Endodermal cell (in vitro differentiated cells): ENCODE measurements around the gene SS18L1. TPM values are rescaled to one million over a fixed set of nuclear protein-coding genes. Genes with fewer than 3 reads are reported as not detected.

ENCODE experiments used
- DNase-seq: peaks from one replicate; pipeline ENCODE4 v3.0.0-alpha.2; 2017
- H3K27ac ChIP-seq: 2 replicates; pipeline ENCODE4 v1.5.1; 2013; ENCODE audit warnings: mild to moderate bottlenecking, low read depth, low read length, moderate library complexity
- H3K27me3 ChIP-seq: 2 replicates; pipeline ENCODE4 v1.6.1; 2013; ENCODE audit warnings: mild to moderate bottlenecking, low read length, moderate library complexity; ENCODE audit not compliant: insufficient read depth, control insufficient read depth, poor library complexity, severe bottlenecking
- H3K36me3 ChIP-seq: 2 replicates; pipeline ENCODE4 v1.7.0; 2013; ENCODE audit warnings: mild to moderate bottlenecking, low read length, moderate library complexity; ENCODE audit not compliant: control insufficient read depth, insufficient read depth
- H3K4me1 ChIP-seq: one replicate; pipeline ENCODE4 v1.7.0; 2013; ENCODE audit warnings: low read length; ENCODE audit not compliant: control insufficient read depth, insufficient read depth
- H3K4me3 ChIP-seq: 2 replicates; pipeline ENCODE4 v1.5.1; 2013; ENCODE audit warnings: mild to moderate bottlenecking, low read length, moderate library complexity
- H3K9ac ChIP-seq: 2 replicates; pipeline ENCODE4 v1.6.1; 2013; ENCODE audit warnings: mild to moderate bottlenecking, low read length, moderate library complexity; ENCODE audit not compliant: poor library complexity, severe bottlenecking; ENCODE audit errors: extremely low read depth
- H3K9me3 ChIP-seq: 2 replicates; pipeline ENCODE4 v1.6.1; 2013; ENCODE audit warnings: mild to moderate bottlenecking, low read length, moderate library complexity; ENCODE audit not compliant: control insufficient read depth
- H3K27ac Mint-ChIP-seq: 2 replicates; pipeline ENCODE4 v1.8.0; 2020; ENCODE audit warnings: mixed read lengths
- H3K27me3 Mint-ChIP-seq: 2 replicates; pipeline ENCODE4 v1.8.0; 2021; ENCODE audit warnings: mild to moderate bottlenecking, mixed read lengths; ENCODE audit not compliant: insufficient read depth
- H3K36me3 Mint-ChIP-seq: 2 replicates; pipeline ENCODE4 v1.8.0; 2020; ENCODE audit warnings: low read depth, mixed read lengths
- H3K4me1 Mint-ChIP-seq: 2 replicates; pipeline ENCODE4 v1.8.0; 2020; ENCODE audit warnings: mixed read lengths
- H3K4me3 Mint-ChIP-seq: 2 replicates; pipeline ENCODE4 v1.8.0; 2020; ENCODE audit warnings: mild to moderate bottlenecking, moderate library complexity, mixed read lengths
- H3K9me3 Mint-ChIP-seq: 2 replicates; pipeline ENCODE4 v1.8.0; 2020; ENCODE audit warnings: mild to moderate bottlenecking, mixed read lengths
- CTCF ChIP-seq: fragments of 200-600 bp; sonication (generic); conservative IDR thresholded peaks from 2 replicates; pipeline ENCODE4 v1.5.0; 2021; ENCODE audit warnings: antibody characterized with exemption, mild to moderate bottlenecking
- WGBS, 2 experiments: methylation state at CpG; one replicate each; pipeline versions ENCODE4 v1.1.5 to v1.1.7; 2013; ENCODE audit warnings: missing lambda C conversion rate in 2 of 2, mixed read lengths in 1 of 2; ENCODE audit not compliant: insufficient coverage in 1 of 2, insufficient read length in 1 of 2; 5-methylcytosine and 5-hydroxymethylcytosine counted together
- total RNA-seq, 2 donors: library from RNA; stranded (reverse); fragmentation: NEBNext Ultra II Directional in 1 of 2; extraction: Animal tissue kit (Norgen Biotek cat#: 25700) in 1 of 2; gene quantifications; 2 replicates in 1 of 2; 3 replicates in 1 of 2; pipeline ENCODE4 v1.2.1, GENCODE V29; 2021

SS18L1 gene
- total RNA-seq, 2 donors from 2014 or later, result 23.2 to 28.8 TPM

GRCh38 chr20:62205618-62206387, 62.2 kb downstream of the SS18L1 start:
- no peaks in the 10 kb centered on the region for H3K27me3 ChIP-seq
- H3K4me1 ChIP-seq, result no peaks in the 10 kb centered on the region
- WGBS, 2 experiments, result 91 to 94% methylated on average over 31 to 38 of the region's 38 CpGs
- no peaks in the 10 kb centered on the region for H3K4me1 Mint-ChIP-seq
- H3K27ac ChIP-seq, result no peak overlapping the region
- no peak overlapping the region for H3K4me3 ChIP-seq
- no peaks in the 10 kb centered on the region for H3K9me3 Mint-ChIP-seq
- peaks cover 6% of the 10 kb centered on the region for H3K36me3 ChIP-seq
- H3K27ac Mint-ChIP-seq, result no peak overlapping the region
- H3K27me3 Mint-ChIP-seq, result no peaks in the 10 kb centered on the region
- no peak for TF ChIP-seq CTCF
- H3K9me3 ChIP-seq, result no peaks in the 10 kb centered on the region
- no peak for DNase-seq
- H3K36me3 Mint-ChIP-seq, result peaks cover 25% of the 10 kb centered on the region
- no peak overlapping the region for H3K9ac ChIP-seq
- no peak overlapping the region for H3K4me3 Mint-ChIP-seq

GRCh38 chr20:62206388-62206775, 62.8 kb downstream of the SS18L1 start:
- Histone ChIP-seq H3K27me3 (no peaks in the 10 kb centered on the region), H3K9ac (no peak overlapping the region), H3K4me3 (no peak overlapping the region), H3K27ac (no peak overlapping the region), H3K36me3 (peaks cover 3% of the 10 kb centered on the region), H3K9me3 (no peaks in the 10 kb centered on the region), H3K4me1 (no peaks in the 10 kb centered on the region)
- Mint-ChIP-seq H3K9me3 (no peaks in the 10 kb centered on the region), H3K4me3 (no peak overlapping the region), H3K36me3 (peaks cover 20% of the 10 kb centered on the region), H3K27ac (no peak overlapping the region), H3K4me1 (no peaks in the 10 kb centered on the region), H3K27me3 (no peaks in the 10 kb centered on the region)
- WGBS, 2 experiments, result 90% methylated on average over 14 to 17 of the region's 17 CpGs
- no peak for DNase-seq
- TF ChIP-seq CTCF, result no peak

- Histone ChIP-seq H3K4me1 (no peaks in the 10 kb centered on the region), H3K36me3 (no peaks in the 10 kb centered on the region), H3K9me3 (no peaks in the 10 kb centered on the region), H3K9ac (no peak overlapping the region), H3K27me3 (no peaks in the 10 kb centered on the region), H3K27ac (no peak overlapping the region), H3K4me3 (no peak overlapping the region)
- Mint-ChIP-seq H3K4me1 (no peaks in the 10 kb centered on the region), H3K9me3 (no peaks in the 10 kb centered on the region), H3K27ac (no peak overlapping the region), H3K4me3 (no peak overlapping the region), H3K27me3 (no peaks in the 10 kb centered on the region), H3K36me3 (peaks cover 3% of the 10 kb centered on the region)
- DNase-seq, result no peak
- WGBS, 2 experiments, result 89 to 92% methylated on average over 4 to 17 of the region's 19 CpGs
- no peak for TF ChIP-seq CTCF
These were observed 64.7 kb downstream of the SS18L1 start for GRCh38 chr20:62208061-62208794.
